ENCODE results near the gene CAPZB.
"Not testable (repeated sequence)": the region's sequence is repeated elsewhere in the genome, so short reads cannot be mapped to it uniquely, and the experiment has no call there.

The CAPZB gene

DNA sequence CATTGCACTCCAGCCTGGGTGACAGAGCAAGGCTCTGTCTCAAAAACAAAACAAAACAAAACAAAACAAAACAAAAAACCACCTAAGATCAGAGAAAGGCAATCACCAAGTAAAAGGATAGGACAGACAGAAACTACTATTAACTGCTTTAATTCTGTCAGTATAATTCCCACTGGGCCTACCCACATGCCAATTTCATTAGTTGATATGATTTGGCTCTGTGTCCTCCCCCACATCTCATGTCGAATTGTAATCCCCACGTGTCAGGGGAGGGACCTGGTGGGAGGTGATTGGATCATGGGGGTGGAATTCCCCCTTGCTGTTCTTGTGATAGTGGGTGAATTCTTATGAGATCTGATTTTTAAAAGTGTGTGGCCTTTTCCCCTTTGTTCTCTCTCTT, 27.2 kb upstream of the CAPZB start:
- Histone ChIP-seq H3K4me1 (no peaks in the 10 kb centered on the region), H3K36me3 (replicated peaks) (no peaks in the 10 kb centered on the region), H3K9me3 (no peaks in the 10 kb centered on the region), H3K4me3 (no peak overlapping the region), H3K27me3 (ENCODE audit: low read depth) (no peaks in the 10 kb centered on the region)
- in situ Hi-C loops (cut with MboI; ENCODE audit: low sequenced_read_pairs): no loop called here
- no peak for DNase-seq (ENCODE audit: low spot score in 2 of 2)

GRCh38 chr1:19511116-19511515, 25.8 kb upstream of the CAPZB start:
- H3K9me3 ChIP-seq: no peaks in the 10 kb centered on the region
- in situ Hi-C loops (cut with MboI; ENCODE audit: low sequenced_read_pairs): no loop called here
- no peak for DNase-seq (ENCODE audit: low spot score in 2 of 2)
- H3K4me3 ChIP-seq: no peak overlapping the region
- no peaks in the 10 kb centered on the region for H3K27me3 ChIP-seq (ENCODE audit: low read depth)
- no peaks in the 10 kb centered on the region for H3K4me1 ChIP-seq
- H3K36me3 ChIP-seq (replicated peaks): no peaks in the 10 kb centered on the region

DNA sequence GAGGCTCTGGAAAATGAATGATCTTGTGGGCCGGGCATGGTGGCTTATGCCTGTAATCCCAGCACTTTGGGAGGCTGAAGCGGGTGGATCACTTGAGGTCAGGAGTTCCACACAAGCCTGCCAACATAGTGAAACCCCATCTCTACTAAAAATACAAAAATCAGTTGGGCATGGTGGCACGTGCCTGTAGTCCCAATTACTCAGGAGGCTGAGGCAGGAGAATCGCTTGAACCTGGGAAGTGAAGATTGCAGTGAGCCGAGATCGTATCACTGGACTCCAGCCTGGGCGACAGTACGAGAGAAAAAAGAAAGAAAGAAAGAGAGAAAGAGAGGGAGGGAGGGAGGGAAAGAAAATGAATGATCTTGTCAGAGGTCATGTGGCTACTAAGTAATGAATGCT, 24.3 kb upstream of the CAPZB start:
- DNase-seq (ENCODE audit: low spot score in 2 of 2); H3K4me1 ChIP-seq; H3K36me3 ChIP-seq (replicated peaks); in situ Hi-C loops (cut with MboI; ENCODE audit: low sequenced_read_pairs); H3K4me3 ChIP-seq; H3K9me3 ChIP-seq; H3K27me3 ChIP-seq (ENCODE audit: low read depth): not testable (repeated sequence)

DNA sequence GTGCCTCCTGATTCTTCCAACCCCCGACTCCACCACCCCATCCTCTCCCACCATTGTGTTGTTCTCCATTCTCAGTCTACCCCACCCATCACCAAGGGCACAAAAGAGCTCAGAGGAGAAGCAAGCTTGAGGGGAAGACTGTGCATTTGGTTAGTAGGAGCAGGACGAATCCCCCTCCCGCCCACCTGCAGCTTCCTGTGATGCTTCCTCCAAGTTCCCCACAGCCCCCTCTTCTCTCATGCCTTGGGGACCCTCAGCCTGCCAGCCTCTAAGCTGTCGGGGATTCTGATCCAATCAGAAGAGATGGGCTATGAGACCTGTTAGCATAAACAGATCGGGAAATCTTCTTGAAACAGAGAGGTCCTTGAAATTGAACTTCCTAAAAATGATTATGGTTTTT, 22.2 kb upstream of the CAPZB start:
- no peaks in the 10 kb centered on the region for H3K9me3 ChIP-seq
- DNase-seq (ENCODE audit: low spot score in 2 of 2): no peak
- H3K4me3 ChIP-seq: no peak overlapping the region
- H3K4me1 ChIP-seq: no peaks in the 10 kb centered on the region
- H3K36me3 ChIP-seq (replicated peaks): no peaks in the 10 kb centered on the region
- in situ Hi-C loops (cut with MboI; ENCODE audit: low sequenced_read_pairs): no loop called here
- H3K27me3 ChIP-seq (ENCODE audit: low read depth): no peaks in the 10 kb centered on the region

DNA sequence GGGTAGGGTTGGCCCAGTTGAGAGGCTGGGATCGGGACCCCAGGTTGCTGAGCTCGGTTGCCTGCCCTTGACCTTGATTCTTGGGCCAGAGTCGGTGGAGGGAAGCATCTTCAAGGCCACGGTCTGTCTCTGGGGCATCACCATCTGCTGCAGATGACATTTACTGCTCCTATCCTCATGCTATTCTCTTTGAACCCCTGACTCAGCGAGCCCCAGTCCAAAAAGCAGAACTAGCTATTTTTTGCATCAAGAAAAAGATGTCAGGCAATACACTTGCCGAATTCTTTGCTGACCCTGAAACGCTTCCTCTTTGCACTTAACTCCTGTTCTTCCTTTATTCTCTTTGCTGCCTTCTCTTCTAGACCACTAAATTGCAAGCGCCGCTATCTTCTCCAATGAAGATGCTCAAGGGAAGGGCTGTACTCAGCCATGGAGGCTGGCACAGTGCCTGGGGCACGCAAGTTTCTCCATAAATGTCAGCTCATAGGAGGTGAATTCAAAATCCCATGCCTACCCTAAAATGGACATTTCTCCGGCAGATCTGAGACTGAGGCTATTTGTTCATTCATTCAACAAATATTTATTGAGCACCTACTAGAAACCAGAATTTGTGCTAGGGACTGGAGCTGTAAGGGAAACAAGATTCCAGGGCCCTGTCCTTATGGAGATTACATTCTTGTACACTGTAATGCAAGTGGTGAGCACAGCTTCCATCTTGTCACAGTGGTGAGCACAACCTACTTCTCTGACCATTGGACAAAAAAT, 20.5 kb upstream of the CAPZB start:
- H3K4me3 ChIP-seq: no peak overlapping the region
- in situ Hi-C loops (cut with MboI; ENCODE audit: low sequenced_read_pairs): no loop called here
- DNase-seq (ENCODE audit: low spot score in 2 of 2): no peak
- no peaks in the 10 kb centered on the region for H3K27me3 ChIP-seq (ENCODE audit: low read depth)
- H3K36me3 ChIP-seq (replicated peaks): no peaks in the 10 kb centered on the region
- no peaks in the 10 kb centered on the region for H3K4me1 ChIP-seq
- no peaks in the 10 kb centered on the region for H3K9me3 ChIP-seq

DNA sequence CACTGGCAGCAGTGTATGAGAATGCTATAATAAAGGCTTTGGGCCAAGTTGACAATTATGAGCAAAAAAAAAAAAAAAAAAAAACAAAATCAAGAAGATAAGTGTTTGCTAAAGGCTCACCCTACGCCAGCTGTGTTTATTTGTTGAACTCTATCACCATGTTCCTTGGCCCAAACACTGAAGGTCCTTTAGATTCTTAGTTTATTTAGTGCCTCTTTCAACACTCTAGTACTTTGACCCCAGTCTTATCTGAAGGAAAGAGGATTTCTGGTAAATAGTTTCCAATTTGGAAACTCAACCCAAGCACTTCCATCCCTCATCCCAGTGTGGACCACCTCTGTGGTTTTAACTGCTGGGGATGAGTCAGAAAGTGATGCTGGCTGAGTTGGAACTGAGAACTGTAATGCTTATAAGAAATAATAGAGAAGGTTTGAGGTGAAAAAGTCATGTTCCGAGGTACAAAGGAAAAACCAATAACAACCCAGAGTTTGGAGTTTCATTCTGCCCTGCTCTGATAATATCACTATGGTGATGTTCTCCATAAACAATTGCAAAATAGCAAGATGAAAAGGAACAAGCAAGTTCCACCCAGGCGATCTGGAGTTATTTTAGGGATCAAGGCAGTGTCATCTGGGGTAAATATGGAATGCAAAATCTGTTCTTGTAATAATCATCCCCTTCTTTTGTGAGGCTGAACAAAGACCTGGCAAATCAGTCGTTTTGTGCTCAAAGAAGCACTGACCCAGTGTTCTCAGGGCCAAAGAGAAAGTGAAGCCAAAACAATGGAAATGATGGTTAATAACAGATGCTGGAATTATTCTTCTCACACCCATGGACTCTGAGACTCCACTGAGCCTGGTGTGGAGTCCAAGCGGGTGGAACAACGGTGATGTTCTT, 19.7 kb upstream of the CAPZB start:
- DNase-seq (ENCODE audit: low spot score in 2 of 2): no peak
- Histone ChIP-seq H3K4me3 (no peak overlapping the region), H3K36me3 (replicated peaks) (no peaks in the 10 kb centered on the region), H3K27me3 (ENCODE audit: low read depth) (no peaks in the 10 kb centered on the region), H3K4me1 (no peaks in the 10 kb centered on the region), H3K9me3 (no peaks in the 10 kb centered on the region)
- in situ Hi-C loops (cut with MboI; ENCODE audit: low sequenced_read_pairs): no loop called here

DNA sequence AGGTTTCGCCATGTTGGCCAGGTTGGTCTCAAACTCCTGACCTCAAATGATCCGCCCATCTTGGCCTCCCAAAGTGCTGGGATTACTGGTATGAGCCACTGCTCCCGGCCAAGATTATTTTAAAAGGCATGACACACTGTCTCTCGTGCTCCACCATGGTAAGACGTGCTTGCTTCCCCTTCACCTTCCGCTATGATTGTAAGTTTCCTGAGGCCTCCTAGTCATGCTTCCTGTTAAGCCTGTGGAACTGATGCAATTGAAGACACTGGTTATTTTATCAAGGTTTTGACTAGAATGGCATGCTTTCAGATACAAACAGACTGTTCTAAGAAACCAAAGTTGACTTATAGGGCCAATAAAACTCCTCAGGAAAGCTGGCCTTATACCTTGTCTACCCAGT, 16.9 kb upstream of the CAPZB start:
- DNase-seq (ENCODE audit: low spot score in 2 of 2); H3K4me3 ChIP-seq; H3K36me3 ChIP-seq (replicated peaks); H3K27me3 ChIP-seq (ENCODE audit: low read depth); in situ Hi-C loops (cut with MboI; ENCODE audit: low sequenced_read_pairs); H3K4me1 ChIP-seq; H3K9me3 ChIP-seq: not testable (repeated sequence)

DNA sequence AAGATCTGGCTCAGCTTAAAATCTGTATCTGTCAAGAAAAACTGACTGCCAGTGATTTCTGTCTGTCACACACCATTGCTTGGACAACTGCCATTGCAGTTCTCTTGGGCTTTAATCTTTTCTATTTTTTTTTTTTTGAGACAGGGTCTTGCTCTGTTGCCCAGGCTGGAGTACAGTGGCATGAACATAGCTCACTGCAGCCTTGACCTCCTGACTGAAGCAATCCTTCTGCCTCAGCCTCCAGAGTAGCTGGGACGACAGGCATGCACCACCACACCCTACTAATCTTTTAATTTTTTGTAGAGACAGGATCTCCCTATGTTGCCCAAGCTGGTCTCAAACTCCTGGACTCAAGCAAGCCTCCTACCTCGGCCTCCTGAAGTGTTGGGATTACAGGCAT, 14.5 kb upstream of the CAPZB start:
- in situ Hi-C loops (cut with MboI; ENCODE audit: low sequenced_read_pairs); H3K4me3 ChIP-seq; DNase-seq (ENCODE audit: low spot score in 2 of 2); H3K27me3 ChIP-seq (ENCODE audit: low read depth); H3K4me1 ChIP-seq; H3K9me3 ChIP-seq; H3K36me3 ChIP-seq (replicated peaks): not testable (repeated sequence)

- H3K9me3 ChIP-seq; H3K4me3 ChIP-seq; DNase-seq (ENCODE audit: low spot score in 2 of 2); in situ Hi-C loops (cut with MboI; ENCODE audit: low sequenced_read_pairs); H3K27me3 ChIP-seq (ENCODE audit: low read depth); H3K36me3 ChIP-seq (replicated peaks); H3K4me1 ChIP-seq: not testable (repeated sequence)
These were observed 12.1 kb upstream of the CAPZB start for GRCh38 chr1:19497443-19497842.

DNA sequence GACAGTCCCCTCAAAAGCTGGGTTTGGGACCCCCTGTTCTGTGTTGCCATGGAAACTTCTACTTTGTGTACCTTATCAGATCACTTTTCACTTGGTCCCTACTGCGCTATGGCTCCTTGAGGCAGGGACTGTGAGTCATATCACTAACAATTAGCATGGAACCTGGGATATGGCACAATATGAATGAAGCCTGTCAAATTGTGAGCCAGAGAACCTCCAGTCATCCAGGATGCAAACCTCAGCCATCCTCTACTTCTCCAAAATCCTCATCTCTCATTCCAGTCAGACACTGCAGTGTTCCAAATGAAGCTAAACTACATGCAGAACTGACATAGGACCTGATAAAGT, 11.2 kb upstream of the CAPZB start:
- Histone ChIP-seq H3K4me3 (no peak overlapping the region), H3K9me3 (no peaks in the 10 kb centered on the region), H3K4me1 (no peaks in the 10 kb centered on the region), H3K36me3 (replicated peaks) (no peaks in the 10 kb centered on the region), H3K27me3 (ENCODE audit: low read depth) (no peaks in the 10 kb centered on the region)
- no peak for DNase-seq (ENCODE audit: low spot score in 2 of 2)
- in situ Hi-C loops (cut with MboI; ENCODE audit: low sequenced_read_pairs): no loop called here

DNA sequence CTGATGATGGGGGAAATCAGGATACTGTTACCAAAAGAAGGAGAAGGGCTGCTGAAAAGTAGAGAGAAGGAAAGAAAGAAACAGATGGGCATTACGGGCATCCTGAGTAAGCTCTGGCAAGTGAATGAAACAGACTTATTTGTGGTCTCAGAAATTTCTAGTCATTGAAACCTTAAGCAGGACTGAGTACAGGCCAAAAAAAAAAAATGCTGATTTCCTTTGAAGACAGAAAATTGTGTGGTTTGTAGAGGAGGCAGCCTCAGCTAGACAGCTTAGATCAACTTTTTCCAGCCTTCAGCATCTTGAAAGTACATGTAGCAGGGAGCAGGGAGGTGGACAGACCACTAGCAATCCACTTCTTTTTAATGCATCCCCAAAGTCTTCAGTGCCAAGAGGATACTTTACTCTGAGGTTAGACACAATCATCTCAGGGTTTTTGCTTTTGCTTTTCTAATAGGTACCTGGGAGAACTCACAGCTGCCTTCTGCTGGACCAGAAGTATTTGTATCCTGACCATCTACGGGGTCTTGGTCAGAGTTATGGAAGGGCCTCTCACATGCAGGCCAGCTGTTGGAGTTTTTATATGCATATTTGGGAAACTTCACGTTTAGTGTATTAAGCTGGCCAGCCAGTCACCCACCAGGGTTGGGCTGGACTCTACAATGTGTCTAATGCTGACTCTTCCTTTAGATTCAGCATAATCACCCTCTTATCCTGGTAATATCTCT, 10.6 kb upstream of the CAPZB start:
- Histone ChIP-seq H3K4me1 (no peaks in the 10 kb centered on the region), H3K4me3 (no peak overlapping the region), H3K9me3 (no peaks in the 10 kb centered on the region), H3K27me3 (ENCODE audit: low read depth) (no peaks in the 10 kb centered on the region), H3K36me3 (replicated peaks) (no peaks in the 10 kb centered on the region)
- DNase-seq (ENCODE audit: low spot score in 2 of 2): peak in 1 of 2 experiments; percentile 15
- in situ Hi-C loops (cut with MboI; ENCODE audit: low sequenced_read_pairs): no loop called here

GRCh38 chr1:19495000-19495656, 9.8 kb upstream of the CAPZB start:
- Histone ChIP-seq H3K4me1 (no peaks in the 10 kb centered on the region), H3K4me3 (no peak overlapping the region), H3K27me3 (ENCODE audit: low read depth) (no peaks in the 10 kb centered on the region), H3K36me3 (replicated peaks) (no peaks in the 10 kb centered on the region), H3K9me3 (no peaks in the 10 kb centered on the region)
- DNase-seq (ENCODE audit: low spot score in 2 of 2): no peak
- in situ Hi-C loops (cut with MboI; ENCODE audit: low sequenced_read_pairs): no loop called here

GRCh38 chr1:19493547-19493946, 8.2 kb upstream of the CAPZB start:
- in situ Hi-C loops (cut with MboI; ENCODE audit: low sequenced_read_pairs): no loop called here
- H3K4me3 ChIP-seq: no peak overlapping the region

More at GRCh38 chr1:19493547-19493946, 8.2 kb upstream of the CAPZB start:
- DNase-seq (ENCODE audit: low spot score in 2 of 2): no peak
- H3K27me3 ChIP-seq (ENCODE audit: low read depth): no peaks in the 10 kb centered on the region
- no peaks in the 10 kb centered on the region for H3K4me1 ChIP-seq
- no peaks in the 10 kb centered on the region for H3K9me3 ChIP-seq
- no peaks in the 10 kb centered on the region for H3K36me3 ChIP-seq (replicated peaks)

Data from HAP-1 (cell line).